ENCODE data around the gene RPS27L.
"Not testable (repeated sequence)": the region's sequence is repeated elsewhere in the genome, so short reads cannot be mapped to it uniquely, and the experiment has no call there.

Gene RPS27L

GRCh38 chr15:63110428-63111026 is 46.8 kb downstream of the RPS27L start:
- in situ Hi-C loops (cut with MboI; ENCODE audit: low pct_unique_long_range_greater_than_20kb, low sequenced_read_pairs), result no loop called here
- no peak for DNase-seq

GRCh38 chr15:63109920-63110319 is 47.4 kb downstream of the RPS27L start:
- no peak for DNase-seq
- in situ Hi-C loops (cut with MboI; ENCODE audit: low pct_unique_long_range_greater_than_20kb, low sequenced_read_pairs), result no loop called here

GRCh38 chr15:63109498-63109897 is 47.8 kb downstream of the RPS27L start:
- no peak for DNase-seq
- in situ Hi-C loops (cut with MboI; ENCODE audit: low pct_unique_long_range_greater_than_20kb, low sequenced_read_pairs), result no loop called here

- in situ Hi-C loops (cut with MboI; ENCODE audit: low pct_unique_long_range_greater_than_20kb, low sequenced_read_pairs), result no loop called here
- no peak for DNase-seq
Observed at GRCh38 chr15:63107895-63108546, 49.3 kb downstream of the RPS27L start.

- DNase-seq; in situ Hi-C loops (cut with MboI; ENCODE audit: low pct_unique_long_range_greater_than_20kb, low sequenced_read_pairs): not testable (repeated sequence)
Observed at GRCh38 chr15:63105354-63105753, 51.9 kb downstream of the RPS27L start.

GRCh38 chr15:63104727-63105126 is 52.5 kb downstream of the RPS27L start:
- DNase-seq, result no peak
- in situ Hi-C loops (cut with MboI; ENCODE audit: low pct_unique_long_range_greater_than_20kb, low sequenced_read_pairs), result no loop called here

- DNase-seq, result no peak
- in situ Hi-C loops (cut with MboI; ENCODE audit: low pct_unique_long_range_greater_than_20kb, low sequenced_read_pairs), result no loop called here
Observed at GRCh38 chr15:63103416-63103815, 53.9 kb downstream of the RPS27L start.

GRCh38 chr15:63099581-63099980 is 57.7 kb downstream of the RPS27L start:
- in situ Hi-C loops (cut with MboI; ENCODE audit: low pct_unique_long_range_greater_than_20kb, low sequenced_read_pairs); DNase-seq: not testable (repeated sequence)

- in situ Hi-C loops (cut with MboI; ENCODE audit: low pct_unique_long_range_greater_than_20kb, low sequenced_read_pairs); DNase-seq: not testable (repeated sequence)
Observed at GRCh38 chr15:63098901-63099300, 58.4 kb downstream of the RPS27L start.
